Inflammatory macrophage treated with lipopolysaccharide for 1 hour (primary cell): ENCODE measurements around the gene QSOX1.

Experiments used
- DNase-seq, 2 donors: peaks; one replicate each; pipeline ENCODE4 v3.0.0-alpha.2; 2020 to 2022

The QSOX1 gene

DNA sequence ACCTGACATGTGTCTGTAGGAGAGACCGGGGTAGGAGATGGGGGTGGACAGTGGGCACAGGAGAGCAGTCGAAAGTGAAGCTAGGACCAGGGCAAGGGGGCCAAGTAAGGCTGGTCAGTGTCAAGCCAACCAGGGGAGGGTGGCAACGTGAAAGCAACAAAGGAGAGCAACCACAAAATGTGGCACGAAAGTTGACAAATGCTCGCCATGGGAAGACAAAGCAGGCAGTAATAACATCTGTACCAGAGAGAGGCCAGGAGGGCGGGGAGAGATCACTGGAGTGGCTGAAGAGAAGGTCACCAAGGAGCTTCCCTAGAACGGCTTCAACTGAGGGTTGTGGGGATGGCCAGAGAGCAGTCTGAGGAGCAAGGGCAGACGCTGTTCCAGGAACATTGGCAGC lies 17.0 kb downstream of the QSOX1 start:
- no peak for DNase-seq

- no peak for DNase-seq
These were observed 18.8 kb downstream of the QSOX1 start for GRCh38 chr1:180173451-180173850.

- no peak for DNase-seq
These were observed 19.3 kb downstream of the QSOX1 start for GRCh38 chr1:180173952-180174351.

- no peak for DNase-seq
These were observed 20.6 kb downstream of the QSOX1 start for GRCh38 chr1:180175291-180175690.

GRCh38 chr1:180175806-180176205 lies 21.1 kb downstream of the QSOX1 start:
- no peak for DNase-seq

DNA sequence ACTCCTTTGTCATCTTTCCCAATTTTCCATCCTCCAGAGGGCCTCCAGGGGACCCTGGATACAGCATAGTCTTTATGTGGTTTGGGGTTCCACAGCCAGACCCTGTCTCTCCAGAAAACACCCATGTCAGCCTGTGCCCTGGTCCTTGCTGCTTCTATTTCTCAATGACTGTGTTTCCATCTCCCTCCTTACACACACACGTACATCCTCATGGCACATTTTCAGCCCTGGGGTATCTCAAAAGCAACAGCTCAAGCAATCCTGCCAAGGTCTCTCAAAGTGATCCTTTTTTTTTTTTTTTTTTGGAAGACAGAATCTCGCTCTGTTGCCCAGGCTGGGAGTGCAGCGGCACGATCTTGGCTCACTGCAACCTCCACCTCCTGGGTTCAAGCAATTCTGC lies 22.3 kb downstream of the QSOX1 start:
- DNase-seq: no peak

DNA sequence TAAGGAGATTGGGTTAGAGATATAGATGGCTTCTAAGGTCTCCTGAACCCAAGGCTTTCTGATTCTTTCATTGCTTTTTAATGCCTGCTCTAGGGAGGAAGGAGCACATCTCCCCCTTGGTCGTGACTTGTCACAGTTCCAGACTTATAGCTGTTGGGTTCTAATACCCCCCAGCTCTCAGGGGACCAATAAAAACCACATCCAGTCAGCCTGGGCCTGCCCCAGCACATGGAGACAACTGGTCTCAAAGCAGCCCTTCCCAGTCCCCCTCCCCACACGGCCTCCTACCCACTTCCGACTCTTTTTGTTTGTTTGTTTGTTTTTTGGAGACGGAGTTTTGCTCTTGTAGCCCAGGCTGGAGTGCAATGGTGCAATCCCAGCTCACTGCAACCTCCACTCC lies 23.3 kb downstream of the QSOX1 start:
- no peak for DNase-seq

DNA sequence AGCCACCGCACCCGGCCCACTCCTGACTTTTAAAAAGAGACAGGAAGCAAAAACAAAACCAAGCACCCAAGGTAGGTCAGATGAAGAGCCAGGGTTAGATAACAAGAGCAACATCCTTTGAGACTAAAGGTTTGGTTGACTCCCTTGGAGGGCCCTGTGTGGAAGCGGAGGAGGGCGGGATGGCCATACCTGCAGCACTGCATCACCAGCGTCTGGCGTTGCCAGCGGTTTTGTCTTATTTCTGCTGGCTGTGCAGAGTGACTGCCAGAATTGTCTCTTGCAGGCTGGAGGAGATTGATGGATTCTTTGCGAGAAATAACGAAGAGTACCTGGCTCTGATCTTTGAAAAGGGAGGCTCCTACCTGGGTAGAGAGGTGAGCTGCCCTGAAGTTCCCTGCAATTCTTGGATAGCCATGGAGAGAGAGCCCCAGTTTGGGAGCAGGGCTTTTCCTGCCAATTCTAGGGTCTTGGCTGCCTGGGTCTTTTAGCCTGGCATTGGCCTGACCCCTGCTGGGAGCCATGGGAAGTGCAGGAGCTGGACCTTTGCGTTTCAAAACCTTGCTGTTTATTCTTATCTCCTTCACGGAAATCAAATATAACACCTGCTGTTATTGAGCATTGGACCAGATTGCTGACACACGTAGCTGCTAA lies 24.0 kb downstream of the QSOX1 start:
- DNase-seq: peak; percentile 16 to 82

DNA sequence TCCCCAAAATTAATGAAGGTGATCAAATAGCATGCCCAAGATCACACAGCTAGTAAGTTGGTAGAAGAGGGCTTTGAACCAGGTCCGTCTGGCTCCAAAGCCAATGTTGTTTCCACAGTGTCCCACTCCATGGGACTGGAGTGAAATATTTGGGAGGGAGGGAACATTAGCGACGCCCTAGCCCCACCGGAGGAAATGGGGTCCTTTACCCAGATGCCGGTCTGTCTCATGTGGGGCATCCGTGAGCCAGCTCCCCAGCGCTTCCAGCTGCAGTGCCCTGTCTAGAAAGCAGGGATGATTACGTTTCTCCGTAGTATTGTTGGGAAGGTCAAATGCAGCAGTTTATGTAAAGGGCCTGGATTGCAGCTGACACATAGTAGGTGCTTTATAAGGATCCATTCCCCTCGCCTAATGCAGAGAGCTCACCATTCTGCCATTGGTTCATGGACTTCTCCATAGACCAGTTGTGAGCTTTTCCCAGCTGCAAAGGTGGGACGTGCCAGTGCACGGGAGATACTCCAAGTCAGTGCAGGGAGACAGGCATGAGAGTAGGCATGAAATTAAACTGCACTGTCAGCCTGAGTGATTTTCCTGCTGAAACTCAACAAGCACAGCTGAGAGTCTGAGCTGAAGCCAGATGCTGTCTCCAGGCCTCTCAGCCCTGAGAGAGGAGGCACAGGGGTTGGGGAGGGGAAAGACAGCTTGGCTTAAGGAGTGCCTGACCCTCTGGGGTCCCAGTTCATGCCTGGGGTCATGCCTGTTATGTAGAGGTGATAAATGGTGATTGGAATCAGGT lies 24.7 kb downstream of the QSOX1 start:
- no peak for DNase-seq

DNA sequence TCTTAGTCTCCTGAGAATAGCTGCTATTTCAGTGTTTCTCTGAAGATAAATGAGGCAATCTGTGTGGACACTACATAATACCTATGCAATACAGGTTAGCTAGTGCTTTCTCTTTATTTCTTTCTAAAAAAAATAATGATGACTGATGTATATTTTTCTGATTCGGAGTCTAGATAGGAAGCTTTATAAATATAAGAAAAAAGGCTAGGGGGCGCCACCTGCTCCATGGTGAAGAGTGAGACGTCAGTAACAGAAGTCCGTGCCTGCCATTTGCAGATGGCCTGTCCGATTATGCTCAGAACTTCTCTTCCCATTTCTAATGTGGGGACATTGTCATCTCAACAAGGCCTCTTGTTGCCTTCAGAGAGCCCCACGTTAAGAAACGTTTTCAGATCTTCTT lies 26.4 kb downstream of the QSOX1 start:
- DNase-seq: peak; percentile 7 to 66

DNA sequence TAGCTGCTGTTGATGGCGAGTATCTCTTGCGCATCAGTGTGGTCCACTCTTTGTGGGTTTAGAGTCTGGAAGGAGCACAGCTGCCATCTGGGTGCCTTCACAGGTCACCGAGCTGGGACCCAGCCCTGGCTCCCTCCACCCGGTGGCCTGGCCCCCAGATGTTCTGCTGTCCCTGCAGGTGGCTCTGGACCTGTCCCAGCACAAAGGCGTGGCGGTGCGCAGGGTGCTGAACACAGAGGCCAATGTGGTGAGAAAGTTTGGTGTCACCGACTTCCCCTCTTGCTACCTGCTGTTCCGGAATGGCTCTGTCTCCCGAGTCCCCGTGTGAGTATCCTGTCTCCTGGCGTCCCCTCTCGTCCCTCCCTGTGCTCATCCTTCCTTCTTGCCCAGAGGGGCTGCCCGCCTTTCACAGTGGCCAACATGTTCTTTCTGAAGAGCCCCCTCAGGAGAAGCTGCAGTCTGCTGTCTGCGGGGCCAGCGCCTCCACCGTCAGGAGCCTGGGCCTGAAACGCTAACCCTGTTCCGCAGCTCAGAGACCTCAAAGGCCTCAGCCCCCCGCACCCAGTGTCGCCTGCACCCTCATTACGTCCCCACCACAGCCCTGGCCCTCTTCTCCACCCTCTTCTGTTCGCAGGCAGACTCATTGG lies 27.4 kb downstream of the QSOX1 start:
- no peak for DNase-seq

DNA sequence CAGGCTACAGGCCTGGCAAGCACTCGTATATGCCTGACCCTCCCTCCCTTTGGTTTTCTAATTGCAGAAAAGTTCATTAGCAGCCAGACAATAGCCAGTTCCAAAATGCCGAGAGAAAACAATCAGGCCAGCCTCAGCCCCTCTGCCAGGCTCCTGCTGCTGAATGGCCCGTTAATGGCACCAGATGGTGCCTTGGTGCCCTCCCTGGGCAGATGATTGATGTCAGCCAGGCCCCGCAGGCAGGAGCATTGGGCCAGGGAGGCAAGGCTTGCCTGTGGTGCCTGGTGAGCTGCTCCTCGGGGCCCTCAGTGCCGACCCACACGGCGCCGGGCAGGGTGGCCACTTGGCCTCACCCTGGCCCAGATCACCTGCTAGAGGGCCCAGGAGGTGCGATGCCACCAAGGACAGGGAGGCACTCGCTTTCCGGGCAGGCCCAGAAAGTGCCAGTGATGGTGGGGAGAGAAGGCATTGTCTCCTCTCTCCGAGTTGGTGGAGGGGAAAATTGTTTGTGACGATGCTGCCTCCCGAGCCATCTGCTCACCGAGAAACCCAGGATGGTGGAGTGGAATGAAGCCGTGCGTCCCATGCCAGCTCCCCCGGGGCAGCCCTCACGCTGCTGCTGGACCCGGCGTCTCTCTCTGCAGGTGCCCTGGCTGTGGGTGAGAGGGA lies 28.1 kb downstream of the QSOX1 start:
- no peak for DNase-seq

- DNase-seq: no peak
These were observed 28.8 kb downstream of the QSOX1 start for GRCh38 chr1:180183426-180183825.

GRCh38 chr1:180184041-180184440 lies 29.4 kb downstream of the QSOX1 start:
- no peak for DNase-seq

DNA sequence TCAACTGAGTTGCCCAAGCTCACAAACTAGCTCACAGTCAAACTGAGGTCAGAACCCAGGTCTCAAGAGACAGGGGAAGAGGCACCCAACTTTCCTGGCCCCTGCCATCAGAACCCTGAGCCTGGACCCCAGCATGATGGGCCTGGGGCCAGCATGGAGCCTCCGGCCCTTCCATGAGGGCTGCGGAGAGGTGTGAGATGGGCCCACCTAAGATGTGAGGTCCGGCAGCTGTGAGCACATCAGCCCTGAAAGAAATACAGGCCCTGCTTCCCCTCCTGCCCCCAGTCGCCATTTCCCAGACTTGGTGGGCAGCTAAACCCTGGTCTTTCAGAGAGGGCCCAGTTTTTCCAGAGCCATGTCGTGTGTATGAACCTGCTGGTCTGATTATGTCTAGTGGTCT lies 30.6 kb downstream of the QSOX1 start:
- no peak for DNase-seq

GRCh38 chr1:180185971-180186645 lies 31.4 kb downstream of the QSOX1 start:
- DNase-seq: no peak

- DNase-seq: no peak
These were observed 32.2 kb downstream of the QSOX1 start for GRCh38 chr1:180186831-180187230.

- no peak for DNase-seq
These were observed 33.0 kb downstream of the QSOX1 start for GRCh38 chr1:180187626-180188025.

DNA sequence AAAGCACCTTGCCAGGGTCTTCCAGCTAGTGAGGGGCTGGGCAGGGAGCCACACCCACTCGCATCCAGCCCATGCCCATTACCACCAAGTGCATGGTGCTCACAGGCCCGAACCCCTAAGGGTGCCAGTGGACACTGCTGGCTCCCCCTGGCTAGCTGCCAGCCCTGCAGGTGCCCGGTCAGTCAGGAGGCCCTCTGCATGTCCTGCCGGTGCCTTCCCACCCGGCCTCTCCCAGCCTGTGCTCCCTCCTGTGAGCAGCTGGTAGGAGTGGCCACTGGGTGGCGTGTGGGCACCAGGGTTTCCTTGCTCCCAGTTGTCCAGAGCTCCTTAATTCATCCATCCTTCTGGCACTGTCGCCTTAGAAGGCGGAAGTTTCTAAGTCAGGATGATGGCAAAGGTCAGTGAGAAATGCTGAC lies 33.4 kb downstream of the QSOX1 start:
- DNase-seq: peak in 1 of 2 donors; percentile 26

- DNase-seq: no peak
These were observed 34.1 kb downstream of the QSOX1 start for GRCh38 chr1:180188684-180189175.

DNA sequence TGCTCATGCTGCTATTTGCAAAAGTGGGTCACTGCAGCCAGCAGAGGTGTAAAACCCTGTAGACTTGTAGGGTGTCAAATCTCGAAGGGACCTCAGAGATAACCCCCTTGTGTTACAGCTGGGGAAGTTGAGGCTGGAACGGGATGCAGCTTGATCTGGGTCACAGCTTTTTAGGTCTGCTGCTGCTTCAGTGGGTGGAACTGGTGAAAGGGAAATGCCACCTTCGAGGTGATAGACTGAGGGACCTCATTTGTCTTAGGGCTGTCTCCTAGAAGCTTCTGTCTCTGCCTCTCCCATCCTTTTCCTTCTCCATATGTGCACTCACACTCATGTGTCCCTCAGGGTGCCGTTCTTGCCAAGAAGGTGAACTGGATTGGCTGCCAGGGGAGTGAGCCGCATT lies 35.4 kb downstream of the QSOX1 start:
- DNase-seq: no peak

GRCh38 chr1:180192172-180192571 lies 37.5 kb downstream of the QSOX1 start:
- DNase-seq: no peak
